GM21576 (cell line): ENCODE results near the gene OCEL1.
"Not testable (repeated sequence)": the region's sequence is repeated elsewhere in the genome, so short reads cannot be mapped to it uniquely, and the experiment has no call there.

Experiments used
- ATAC-seq: cut with Tn5 transposase; IDR thresholded peaks from one replicate; pipeline ENCODE4 v1.9.1; 2021; ENCODE audit warnings: mild to moderate bottlenecking, moderate library complexity; ENCODE audit not compliant: unreplicated experiment

OCEL1 gene

GRCh38 chr19:17260842-17261325, 34.9 kb downstream of the OCEL1 start:
- no peak for ATAC-seq

- no peak for ATAC-seq
Measured at GRCh38 chr19:17262557-17262956, 36.5 kb downstream of the OCEL1 start.

GRCh38 chr19:17263712-17264640, 38.0 kb downstream of the OCEL1 start:
- no peak for ATAC-seq

DNA sequence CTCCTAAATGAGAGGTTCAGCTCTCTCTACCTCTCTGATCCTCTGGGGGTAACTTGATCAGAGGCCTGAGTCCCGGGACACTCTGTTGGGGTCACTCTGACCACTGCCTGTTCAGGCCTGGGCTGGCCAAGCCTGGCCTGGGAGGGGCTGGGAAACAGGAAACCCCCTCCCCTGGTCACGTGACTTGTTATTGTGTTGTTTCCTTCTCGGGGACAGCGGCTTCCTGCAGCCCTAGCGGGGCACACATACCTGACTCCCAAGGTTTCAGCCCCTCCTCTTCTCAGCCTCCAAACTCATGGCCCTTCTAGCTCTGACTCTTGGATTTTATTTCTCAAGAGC, 38.6 kb downstream of the OCEL1 start, which contains the start of gene USHBP1:
TSS of gene USHBP1 (minus strand) at position 105 of the 339 bp plus-strand sequence. CDS start 446 bp downstream, outside the sequence.
- ATAC-seq = no peak

- ATAC-seq = no peak
Measured at GRCh38 chr19:17266026-17266425, 40.0 kb downstream of the OCEL1 start.

- ATAC-seq = peak; percentile 17
Measured at GRCh38 chr19:17266589-17266974, 40.6 kb downstream of the OCEL1 start.

DNA sequence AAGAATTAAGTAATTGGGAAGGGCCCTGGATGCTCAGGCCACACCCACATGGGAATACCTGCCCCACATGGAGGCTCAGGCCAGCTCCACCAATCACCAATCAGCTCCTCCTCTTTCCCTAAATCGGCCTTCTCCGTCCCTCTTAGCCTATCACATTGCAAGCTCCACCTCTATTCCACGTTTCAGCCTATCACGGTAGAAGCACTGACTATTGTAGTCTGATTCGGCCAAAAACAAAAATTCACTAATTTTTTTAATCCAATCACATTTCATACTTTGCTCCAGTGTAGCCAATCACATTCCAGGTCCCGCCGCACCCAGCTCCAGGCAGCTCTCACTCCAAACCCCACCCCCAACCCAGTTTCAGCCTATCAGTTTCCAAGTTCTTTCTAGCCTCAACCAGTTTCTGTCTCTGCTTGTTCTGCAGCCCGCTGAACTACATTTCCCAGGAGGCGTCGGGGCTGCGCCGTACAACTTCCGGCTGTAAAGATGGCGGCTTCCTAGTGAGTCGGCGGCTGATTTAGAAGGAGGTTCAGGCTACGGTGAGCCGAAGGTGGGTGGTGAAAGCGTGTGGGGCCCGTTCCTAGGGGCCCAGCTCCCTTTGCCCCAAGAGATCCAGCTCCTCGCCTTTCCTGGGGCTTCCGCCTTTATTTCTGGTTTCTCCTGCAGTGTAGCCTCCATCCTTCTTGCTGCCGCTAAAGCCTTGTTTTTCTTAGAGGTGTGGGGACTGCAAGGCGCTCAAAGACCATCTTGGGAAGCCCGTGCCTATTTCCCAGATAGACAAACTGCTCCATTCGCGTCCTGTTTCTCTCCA, 41.2 kb downstream of the OCEL1 start, which contains the start of gene BABAM1:
TSS of gene BABAM1 (plus strand) at position 469 of the 814 bp plus-strand sequence. CDS start 1,364 bp downstream, outside the sequence.
- peak; percentile 92 for ATAC-seq

DNA sequence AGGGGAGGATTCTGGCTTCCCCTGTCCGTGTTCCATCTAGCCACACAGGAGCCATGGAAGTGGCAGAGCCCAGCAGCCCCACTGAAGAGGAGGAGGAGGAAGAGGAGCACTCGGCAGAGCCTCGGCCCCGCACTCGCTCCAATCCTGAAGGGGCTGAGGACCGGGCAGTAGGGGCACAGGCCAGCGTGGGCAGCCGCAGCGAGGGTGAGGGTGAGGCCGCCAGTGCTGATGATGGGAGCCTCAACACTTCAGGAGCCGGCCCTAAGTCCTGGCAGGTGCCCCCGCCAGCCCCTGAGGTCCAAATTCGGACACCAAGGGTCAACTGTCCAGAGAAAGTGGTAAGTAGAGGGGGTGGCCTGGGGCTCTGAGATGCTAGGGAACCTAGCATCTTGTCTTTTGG, 42.7 kb downstream of the OCEL1 start:
- no peak for ATAC-seq

DNA sequence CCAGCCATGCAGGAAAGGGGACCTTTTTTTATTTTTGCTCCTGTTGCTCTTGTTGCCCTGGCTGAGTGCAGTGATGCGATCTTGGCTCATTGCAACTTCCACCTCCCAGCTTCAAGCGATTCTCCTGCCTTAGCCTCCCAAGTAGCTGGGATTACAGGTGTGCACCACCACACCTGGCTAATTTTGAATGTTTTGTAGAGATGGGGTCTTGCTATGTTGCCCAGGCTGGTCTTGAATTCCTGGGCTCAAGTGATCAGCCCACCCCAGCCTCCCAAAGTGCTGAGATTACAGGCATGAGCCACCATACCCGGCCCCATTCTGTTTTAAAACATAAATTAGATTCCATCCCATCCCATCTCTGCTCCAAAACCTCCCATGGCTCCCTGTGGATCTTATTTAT, 48.9 kb downstream of the OCEL1 start:
- not testable (repeated sequence) for ATAC-seq

- no peak for ATAC-seq
Measured at GRCh38 chr19:17275441-17276175, 49.6 kb downstream of the OCEL1 start.
